ENCODE results near the gene RHOXF1.
"Not testable (repeated sequence)": the region's sequence is repeated elsewhere in the genome, so short reads cannot be mapped to it uniquely, and the experiment has no call there.

Gene RHOXF1, protein sequence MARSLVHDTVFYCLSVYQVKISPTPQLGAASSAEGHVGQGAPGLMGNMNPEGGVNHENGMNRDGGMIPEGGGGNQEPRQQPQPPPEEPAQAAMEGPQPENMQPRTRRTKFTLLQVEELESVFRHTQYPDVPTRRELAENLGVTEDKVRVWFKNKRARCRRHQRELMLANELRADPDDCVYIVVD

DNA sequence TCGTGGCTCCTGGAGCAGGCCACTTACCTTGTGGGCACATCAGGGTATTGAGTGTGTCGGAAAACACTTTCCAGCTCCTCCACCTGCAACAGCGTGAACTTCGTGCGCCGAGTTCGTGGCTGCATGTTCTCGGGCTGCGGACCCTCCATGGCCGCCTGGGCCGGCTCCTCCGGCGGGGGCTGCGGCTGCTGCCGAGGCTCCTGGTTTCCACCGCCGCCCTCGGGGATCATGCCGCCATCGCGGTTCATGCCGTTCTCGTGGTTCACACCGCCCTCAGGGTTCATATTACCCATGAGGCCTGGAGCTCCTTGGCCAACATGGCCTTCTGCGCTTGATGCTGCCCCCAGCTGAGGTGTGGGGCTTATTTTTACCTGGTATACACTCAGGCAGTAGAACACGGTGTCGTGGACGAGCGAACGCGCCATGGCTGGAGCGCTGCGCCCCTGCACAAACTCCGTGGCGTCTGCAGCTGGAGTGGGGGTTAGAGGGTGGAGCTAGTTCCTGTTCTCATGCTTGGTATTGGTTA lies at the start of gene RHOXF1:
TSS of gene RHOXF1 (minus strand) at position 476 of the 526 bp plus-strand sequence. CDS start at position 425, 51 bp downstream.
- no peak for DNase-seq (ENCODE audit: low read depth)

DNA sequence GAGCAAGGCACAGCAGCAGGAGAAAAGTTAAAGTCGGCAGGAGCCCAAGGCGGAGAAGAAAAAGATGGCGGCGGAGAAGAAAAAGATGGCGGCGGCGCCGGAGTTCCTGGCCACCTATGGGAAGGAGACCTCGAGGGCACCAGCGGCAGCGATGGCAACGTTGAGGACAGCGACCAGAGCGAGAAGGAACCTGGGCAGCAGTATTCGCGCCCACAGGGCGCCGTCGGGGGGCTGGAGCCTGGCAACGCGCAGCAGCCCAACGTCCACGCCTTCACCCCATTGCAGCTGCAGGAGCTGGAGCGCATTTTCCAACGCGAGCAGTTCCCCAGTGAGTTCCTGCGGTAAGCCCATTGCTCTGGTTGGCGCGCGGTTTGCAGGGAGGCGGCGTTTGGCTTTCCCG lies 43.4 kb upstream of the RHOXF1 start:
- not testable (repeated sequence) for DNase-seq (ENCODE audit: low read depth)

DNA sequence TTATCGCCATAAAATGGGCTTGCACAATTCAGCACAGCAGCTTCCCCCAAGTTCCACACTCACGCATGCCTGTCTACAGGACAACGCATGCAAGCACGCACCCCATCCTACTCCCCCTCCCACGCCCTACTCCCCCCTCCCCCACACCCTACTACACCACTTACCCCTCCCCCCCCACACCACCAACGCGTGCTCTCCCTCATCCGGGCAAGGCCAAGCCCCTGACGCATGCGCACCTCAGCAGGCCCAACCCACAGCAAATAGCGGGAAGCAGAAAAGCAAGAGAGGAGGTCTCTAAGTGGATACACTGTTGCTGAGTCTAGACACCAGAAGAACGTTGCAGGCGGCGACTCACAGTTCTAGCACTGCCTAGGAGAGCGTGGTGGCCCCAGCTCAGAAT lies 42.6 kb upstream of the RHOXF1 start, which contains the start of gene RHOXF2:
TSS of gene RHOXF2 (plus strand) at position 301 of the 400 bp plus-strand sequence. CDS start 138 bp downstream, outside the sequence.
- not testable (repeated sequence) for DNase-seq (ENCODE audit: low read depth)

DNA sequence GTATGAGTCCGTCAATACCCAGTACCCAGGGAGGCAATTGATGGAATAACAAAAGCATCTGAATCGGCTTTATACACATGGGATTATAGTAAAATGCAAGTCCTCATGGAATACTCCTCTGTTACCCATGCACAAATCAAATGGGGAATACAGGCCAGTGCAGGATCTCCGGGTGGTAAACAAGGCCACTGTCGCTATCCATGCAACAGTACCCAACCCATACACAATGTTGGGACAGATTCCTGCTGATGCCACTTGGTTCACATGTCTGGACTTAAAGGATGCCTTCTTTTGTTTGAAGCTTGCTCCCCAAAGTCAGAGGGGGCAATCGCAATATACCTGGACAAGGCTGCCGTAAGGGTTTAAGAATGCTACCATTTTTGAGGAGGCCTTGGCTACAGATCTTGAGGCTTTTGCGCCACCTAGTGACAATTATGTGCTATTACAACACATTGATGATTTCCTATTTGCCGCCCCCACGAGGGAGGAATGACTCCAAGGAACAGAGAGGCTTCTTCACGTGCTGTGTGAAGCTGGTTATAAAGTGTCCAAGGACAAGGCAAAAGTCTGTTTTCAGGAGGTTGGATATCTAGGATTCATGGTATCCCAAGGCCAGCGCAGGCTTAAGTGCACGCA lies 34.5 kb upstream of the RHOXF1 start:
- not testable (repeated sequence) for DNase-seq (ENCODE audit: low read depth)

DNA sequence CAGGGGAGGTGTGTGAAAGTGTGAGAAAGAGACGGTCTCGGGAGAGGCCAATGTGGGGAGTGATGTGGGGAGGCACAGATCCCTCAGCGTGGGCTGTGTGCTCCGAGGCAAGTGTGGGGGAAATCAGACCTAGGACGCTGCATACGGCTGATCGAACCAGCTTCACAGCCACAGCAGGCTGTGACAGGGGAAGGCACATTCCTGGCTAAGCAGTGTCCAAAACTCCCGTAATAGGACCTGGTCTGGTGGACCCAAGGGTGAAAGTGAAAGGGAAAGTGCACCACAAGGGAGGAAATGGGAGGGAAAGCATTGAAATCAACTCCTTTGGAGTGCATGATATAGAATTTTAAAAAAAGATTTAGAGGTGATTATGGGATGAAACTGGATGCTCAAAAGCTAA lies 31.8 kb upstream of the RHOXF1 start:
- no peak for DNase-seq (ENCODE audit: low read depth)

DNA sequence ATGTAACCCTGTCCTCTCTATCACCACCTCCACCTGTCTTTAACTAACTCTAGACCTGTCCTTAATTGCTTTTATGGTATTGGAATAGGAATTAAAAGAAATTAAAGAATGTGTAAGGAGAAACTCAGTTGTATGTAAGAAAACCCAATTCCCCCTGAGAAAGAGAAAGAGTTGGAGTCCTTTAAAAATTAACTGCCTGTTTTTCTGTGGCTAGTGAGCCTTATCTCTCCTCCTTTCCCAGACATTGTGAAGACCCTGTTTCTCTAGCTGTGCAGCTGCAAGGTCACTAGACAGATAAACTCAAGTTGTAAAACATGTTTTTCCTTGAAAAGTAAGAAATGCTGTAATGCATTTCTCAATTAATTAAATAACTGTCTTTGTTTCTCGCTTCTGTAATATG lies 30.6 kb upstream of the RHOXF1 start:
- not testable (repeated sequence) for DNase-seq (ENCODE audit: low read depth)

DNA sequence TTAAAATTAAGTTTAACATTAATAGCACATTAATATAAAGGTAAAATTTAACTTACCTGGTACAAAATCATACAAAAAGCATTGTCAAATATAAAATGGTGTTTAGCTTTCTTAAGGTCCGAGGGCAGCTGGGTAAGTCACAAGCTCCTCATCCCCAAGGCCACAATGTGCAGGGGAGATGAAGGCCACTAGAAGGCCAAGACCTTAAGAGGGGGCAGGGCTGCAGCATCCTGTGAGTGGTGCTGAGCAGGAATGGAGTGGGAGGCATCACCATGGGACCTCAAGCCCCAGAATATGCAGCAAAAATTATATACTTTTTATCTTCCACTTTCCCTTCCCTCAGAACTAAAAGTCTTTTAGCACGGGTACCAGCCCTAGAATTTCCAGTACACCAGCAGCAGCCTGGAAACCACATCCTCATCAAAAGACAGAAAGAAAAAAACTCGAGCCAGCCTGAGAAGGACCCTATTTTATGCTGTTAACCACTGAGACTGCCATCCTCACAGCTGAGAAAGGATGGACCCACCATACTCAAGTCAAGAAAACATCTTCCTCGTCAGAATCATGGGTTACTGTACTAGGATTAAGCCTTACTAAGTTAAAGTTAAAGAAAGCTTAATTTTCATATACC lies 29.7 kb upstream of the RHOXF1 start:
- DNase-seq (ENCODE audit: low read depth), result no peak

DNA sequence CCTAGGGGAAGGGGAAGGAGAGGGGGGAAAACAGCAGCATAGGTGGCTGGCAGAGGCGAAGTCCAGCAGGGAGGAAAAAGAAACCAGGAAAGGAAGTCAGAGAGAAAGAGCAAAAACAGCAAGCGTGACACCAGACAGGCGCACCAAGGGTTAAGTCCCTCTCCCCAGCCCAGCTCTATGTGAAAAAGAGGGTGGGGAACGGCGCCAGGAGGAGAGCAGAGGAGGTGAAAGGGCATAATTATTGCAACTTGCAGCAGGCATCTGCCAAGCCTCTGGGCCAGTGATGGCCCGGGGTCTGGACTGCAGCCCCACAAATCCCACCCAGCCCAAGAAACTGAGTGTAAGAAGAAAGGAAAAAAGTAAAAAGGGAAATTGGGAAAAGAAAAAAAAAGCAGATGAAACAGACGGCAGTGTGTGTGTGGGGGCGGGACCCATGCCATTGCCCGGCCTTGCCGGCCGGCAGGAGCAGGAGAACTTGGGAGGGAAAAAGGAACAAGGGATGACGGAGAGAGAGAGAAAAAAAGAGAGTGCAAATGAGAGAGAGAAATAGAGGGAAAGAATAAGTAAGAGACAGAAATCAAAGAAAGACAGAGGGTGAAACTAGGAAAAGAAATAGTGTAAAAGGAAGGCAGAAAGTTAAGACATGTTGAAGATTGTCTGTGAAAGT lies 28.6 kb upstream of the RHOXF1 start:
- no peak for DNase-seq (ENCODE audit: low read depth)

DNA sequence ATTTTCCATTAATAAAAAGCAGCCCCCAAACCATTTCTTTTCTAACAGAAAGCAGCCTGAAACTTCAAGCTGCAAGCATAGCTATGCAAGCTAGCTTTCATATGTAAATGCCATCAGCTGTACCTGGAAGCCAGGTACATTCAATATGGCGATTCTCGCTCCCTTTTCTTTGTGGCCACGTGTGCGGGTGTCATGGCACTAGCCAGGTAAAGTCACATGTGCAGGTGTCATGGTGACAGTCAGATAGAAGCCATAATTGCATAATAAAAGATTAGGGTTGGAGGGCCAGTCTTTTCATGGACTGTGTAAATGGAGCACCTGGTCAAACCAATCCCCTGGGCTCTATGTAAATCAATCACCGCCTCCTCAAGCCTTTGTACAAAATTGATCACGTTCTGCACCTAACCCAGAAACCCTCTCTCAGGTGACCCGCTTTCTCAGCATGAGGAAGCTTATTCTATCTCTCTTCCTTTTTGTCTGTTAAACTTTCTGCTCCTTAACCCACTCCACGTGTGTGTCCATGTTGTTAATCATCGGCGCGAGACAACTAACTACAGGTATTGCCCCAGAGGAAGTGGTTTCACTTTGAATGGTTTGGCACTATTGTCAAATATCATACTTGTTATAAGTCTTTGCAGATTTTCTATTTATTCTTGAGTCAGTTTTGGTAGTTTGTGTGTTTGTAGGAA lies 24.7 kb upstream of the RHOXF1 start:
- DNase-seq (ENCODE audit: low read depth), result no peak

DNA sequence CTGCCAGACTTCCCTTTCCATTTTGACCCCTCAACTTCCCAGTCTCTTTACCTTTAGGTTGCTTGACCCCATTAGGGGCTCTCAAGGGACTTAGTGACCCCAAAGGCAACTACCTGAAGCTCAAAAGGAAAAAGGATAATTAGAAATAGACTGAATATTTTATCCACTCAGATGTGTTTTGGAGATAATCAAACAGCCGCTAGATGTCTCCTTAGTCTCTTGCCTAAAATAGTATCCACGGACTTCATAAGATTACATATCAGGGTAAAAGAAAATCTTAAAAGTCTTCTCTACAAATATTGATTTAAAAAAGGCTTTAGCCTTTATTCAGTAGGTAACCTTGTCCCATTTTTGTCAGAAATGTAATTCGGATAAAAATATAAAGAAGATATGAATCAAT lies 21.7 kb upstream of the RHOXF1 start:
- DNase-seq (ENCODE audit: low read depth), result no peak

DNA sequence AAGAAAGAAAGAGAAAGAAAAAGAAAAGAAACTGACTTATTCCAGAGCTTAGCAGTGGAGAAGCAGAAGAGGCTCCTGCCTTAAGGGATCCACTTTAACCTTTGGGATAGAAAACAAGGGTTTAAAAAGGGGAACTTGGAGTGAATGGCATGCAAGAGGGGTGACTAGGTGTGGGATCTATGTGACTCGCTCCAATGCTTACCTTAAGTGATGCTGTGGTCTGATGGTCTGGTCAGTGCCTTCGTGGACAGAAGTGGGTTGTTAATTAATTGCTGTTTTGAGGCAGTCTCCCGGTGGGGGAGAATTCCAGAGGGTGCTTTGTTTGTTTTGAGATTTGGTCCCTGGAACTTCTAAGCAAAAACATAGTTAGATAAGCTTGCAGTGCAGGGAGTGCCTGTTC lies 21.1 kb upstream of the RHOXF1 start:
- DNase-seq (ENCODE audit: low read depth), result no peak

DNA sequence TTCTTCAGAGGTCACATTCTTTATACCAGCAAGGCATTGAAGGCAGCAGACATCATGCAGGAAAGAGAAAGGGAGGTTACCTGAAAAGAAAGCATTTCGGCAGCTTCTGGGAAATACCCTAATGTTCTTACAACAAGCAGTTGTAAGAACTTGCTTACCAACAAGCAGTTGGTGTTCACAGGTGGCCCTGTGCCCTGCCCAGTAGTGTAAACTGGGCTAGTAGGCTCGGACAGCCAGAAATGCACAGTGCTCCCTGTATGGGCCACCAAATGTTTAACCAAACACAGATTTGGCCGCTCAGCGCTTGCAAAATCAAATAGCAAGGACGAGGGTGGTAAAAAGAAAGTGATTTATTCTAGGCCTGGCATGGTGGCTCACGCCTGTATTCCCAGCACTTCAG lies 20.4 kb upstream of the RHOXF1 start:
- no peak for DNase-seq (ENCODE audit: low read depth)

DNA sequence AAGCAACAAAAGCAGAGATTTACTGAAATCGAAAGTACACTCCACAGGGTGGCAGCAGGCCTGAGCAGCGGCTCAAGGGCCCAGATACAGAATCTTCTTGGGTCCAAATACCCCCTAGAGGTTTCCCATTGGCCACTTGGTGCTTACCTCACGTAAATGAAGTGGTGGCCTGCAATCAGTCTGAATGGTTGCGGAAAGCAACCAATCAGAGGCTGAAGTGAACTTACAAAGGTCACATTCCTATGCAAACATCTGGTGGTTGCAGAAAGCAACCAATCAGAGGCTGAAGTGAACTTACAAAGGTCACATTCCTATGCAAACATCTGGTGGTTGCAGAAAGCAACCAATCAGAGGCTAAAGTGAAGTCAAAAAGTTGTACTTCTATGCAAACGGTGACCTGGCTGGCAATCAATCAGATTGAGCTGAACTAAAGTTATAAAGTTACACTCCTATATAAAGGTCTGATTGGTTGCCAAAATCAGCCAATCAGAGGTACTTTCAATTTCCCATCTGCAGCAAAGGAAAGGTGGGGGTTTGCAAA lies 12.7 kb upstream of the RHOXF1 start:
- not testable (repeated sequence) for DNase-seq (ENCODE audit: low read depth)

DNA sequence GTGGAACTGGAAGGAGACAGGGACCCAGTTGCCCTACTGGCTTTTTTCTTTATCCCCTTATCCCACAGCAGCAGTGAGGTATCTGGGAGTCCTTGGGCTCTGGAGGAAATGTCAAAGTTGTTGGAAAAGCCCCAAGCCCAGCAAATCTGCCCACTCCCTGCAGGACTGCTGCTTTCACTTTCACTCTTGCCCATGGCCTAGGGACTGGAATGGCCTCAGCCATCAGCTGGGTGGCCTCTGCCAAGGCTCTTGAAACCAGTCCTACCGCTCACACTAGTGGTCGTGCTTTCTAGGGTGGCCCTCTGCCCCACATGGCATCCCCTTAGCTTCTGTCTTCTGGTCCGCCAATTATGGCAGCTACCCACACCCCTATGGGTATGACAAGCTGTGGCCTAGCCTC lies 9.7 kb upstream of the RHOXF1 start:
- DNase-seq (ENCODE audit: low read depth), result no peak

DNA sequence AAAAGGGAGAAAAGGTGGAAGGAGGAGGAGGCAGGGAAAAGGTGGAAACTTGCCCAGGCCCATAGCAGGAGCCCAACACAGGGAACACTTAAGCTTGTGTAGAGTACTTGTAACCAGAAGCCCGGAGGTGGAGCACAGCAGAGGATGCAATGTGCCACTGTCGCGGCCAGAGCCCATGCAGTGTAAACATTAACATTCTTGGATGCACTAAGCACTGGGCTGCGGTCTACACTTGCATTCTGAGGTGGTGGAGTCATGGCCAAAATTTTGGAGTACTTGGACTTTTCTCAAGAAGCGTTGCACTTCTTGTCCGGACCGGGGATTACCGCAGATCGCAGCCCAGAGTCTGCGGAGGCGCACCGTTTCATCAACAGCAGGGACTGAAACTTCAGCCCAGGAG lies 4.5 kb upstream of the RHOXF1 start:
- peak; percentile 34 for DNase-seq (ENCODE audit: low read depth)

DNA sequence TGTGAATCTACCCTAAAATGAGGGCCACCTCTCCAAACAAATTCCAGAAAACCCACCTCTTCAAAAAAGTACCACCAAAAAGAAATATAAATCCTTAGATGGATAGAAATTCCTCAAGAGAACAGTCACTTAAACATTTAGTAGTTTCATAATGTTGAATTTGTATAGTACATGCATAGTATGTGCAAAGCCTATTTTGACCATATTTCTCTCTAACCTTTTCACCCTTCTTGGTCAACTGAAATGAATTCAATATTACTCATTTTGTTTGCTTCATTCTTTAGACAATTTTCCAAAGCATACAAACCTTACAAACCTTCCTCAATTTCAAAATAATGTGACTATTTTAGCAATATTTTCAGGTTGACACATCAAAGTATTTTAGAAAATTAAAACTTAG lies 4.1 kb downstream of the RHOXF1 start:
- no peak for DNase-seq (ENCODE audit: low read depth)

DNA sequence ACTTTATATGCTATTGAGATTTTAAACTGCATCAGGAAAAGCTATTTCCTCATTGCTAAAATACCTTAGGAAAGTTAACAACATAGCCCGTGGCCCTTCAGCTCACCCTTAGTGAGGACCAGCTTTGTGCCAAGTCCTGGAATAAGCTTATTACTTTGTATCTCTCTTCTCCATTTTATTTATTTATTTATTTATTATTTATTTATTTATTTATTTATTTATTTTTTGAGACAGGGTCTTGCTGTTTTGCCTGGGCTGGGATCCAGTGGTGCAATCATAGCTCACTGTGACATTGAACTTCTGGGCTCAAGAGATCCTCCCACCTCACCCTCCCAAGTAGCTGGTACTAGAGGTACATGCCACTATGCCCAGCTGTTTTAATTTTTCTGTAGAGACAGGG lies 6.3 kb downstream of the RHOXF1 start:
- no peak for DNase-seq (ENCODE audit: low read depth)

DNA sequence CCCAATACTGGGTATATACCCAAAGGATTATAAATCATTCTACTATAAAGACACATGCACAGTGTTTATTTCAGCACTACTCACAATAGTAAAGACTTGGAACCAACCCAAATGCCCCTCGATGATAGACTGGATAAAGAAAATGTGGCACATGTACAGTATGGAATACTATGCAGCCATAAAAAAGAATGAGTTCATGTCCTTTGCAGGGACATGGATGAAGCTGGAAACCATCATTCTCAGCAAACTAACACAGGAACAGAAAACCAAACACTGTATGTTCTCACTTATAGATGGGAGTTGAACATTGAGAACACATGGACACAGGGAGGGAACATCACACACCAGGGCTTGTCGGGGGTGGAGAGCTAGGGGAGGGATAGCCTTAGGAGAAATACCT lies 11.0 kb downstream of the RHOXF1 start:
- DNase-seq (ENCODE audit: low read depth), result not testable (repeated sequence)

DNA sequence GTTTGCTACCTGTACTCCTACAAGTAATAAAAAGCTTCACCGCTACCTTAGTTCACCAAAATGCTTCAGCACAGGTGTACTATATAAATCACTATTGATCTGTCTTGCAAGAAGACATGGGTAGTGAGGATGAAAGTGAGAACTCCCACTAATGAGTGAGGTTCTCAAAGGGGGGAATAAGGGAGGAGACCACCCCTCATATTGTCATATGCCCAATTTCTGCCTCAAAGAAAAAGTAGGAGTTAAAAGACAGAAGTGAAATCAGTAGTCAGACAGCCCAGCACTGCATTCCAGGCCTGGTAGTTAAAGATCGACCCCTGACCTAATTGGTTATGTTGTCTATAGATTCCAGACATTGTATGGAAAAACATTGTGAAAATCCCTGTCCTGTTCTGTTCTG lies 14.7 kb downstream of the RHOXF1 start:
- not testable (repeated sequence) for DNase-seq (ENCODE audit: low read depth)

DNA sequence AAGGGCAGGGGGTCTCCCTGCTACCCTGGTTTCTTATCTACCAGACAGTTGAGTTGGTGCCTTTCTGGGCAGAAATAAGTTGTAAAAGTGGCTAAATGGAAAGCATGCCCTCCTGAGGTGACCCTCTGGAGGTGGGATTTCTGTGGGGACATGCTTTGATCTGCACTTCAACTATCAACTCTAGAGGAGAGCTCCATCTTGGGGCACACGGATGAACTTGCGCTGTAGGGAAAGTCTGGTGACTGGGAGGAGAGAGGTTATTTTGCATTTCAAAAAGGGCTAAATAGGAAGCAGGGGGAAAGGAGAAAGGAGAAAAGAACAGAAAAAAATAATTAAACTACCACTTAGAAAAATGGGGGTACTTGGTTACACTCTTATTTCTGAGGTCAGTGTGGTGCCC lies 25.5 kb downstream of the RHOXF1 start:
- DNase-seq (ENCODE audit: low read depth), result no peak

DNA sequence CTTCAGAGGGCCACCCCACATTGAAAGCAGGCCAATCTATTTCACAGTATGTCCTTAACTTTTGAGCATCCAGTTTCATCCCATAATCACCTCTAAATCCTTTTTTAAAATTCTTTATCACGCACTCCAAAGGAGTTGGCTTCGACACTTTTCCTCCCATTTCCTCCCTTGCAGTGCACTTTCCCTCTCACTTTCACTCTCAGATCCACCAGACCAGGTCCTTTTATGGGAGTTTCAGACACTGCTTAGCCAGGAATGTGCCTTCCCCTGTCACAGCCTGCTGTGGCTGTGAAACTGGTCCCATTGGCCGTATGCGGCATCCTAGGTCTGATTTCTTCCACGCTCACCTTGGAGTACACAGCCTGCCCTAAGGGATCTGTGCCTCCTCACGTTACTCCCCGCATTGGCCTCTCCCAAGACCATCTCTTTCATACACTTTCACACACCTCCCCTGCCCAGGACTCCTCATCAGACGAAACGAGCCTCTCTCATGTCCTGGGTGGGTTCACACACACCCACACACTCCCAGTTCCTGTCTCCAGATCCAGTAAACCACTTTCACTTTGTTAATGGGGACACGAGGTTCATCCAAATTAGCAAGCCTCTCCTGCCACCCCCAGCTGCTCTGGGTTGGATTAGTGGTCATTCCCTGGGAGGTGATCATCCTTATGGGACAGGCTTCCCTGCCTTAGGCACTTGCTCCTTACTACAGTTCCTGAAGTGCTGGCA lies 28.3 kb downstream of the RHOXF1 start:
- no peak for DNase-seq (ENCODE audit: low read depth)

Measured in HS-27A (cell line).